Activated CD4-positive, alpha-beta memory T cell treated with anti-CD3 and anti-CD28 coated beads for 36 hours (primary cell): Measurements from ENCODE around the gene SLC39A8. TPM values are rescaled to one million over a fixed set of nuclear protein-coding genes. Genes with fewer than 3 reads are reported as not detected.

ENCODE experiments used
- CTCF ChIA-PET: fragments of 350-600 bp; sonication (Branson Sonifier 250); formaldehyde crosslinking; loops from one replicate; lab custom pipeline; 2021; ENCODE audit warnings: antibody characterized with exemption, inconsistent platforms; lab: Charles Lee
- POLR2A ChIA-PET: fragments of 350-600 bp; sonication (Branson Sonifier 250); formaldehyde crosslinking; loops from one replicate; lab custom pipeline; 2021; ENCODE audit warnings: antibody characterized with exemption; lab: Charles Lee
- DNase-seq: peaks from one replicate; pipeline ENCODE4 v3.0.0-alpha.2; 2020
- H3K27ac Mint-ChIP-seq: one replicate; pipeline ENCODE4 v1.8.0; 2021; ENCODE audit warnings: mixed read lengths
- H3K27me3 Mint-ChIP-seq: one replicate; pipeline ENCODE4 v1.8.0; 2021; ENCODE audit warnings: mixed read lengths
- H3K36me3 Mint-ChIP-seq: one replicate; pipeline ENCODE4 v1.8.0; 2021; ENCODE audit warnings: mixed read lengths
- H3K4me1 Mint-ChIP-seq: one replicate; pipeline ENCODE4 v1.8.0; 2021; ENCODE audit warnings: low read depth, mixed read lengths
- H3K4me3 Mint-ChIP-seq: one replicate; pipeline ENCODE4 v1.8.0; 2021; ENCODE audit warnings: mild to moderate bottlenecking, mixed read lengths
- H3K9me3 Mint-ChIP-seq: one replicate; pipeline ENCODE4 v1.8.0; 2021; ENCODE audit warnings: mixed read lengths
- intact Hi-C: fragments of 100-400 bp; cut with micrococcal nuclease; formaldehyde crosslinking; loops from one replicate; pipeline ENCODE4 v1.15.1; 2023
- total RNA-seq, 2 experiments: library from RNA; stranded (reverse); gene quantifications; one replicate each; pipeline ENCODE4 v1.2.3, GENCODE V29; 2021

SLC39A8 gene
- total RNA-seq, 2 experiments from 2014 or later: 64.6 to 66.9 TPM

DNA sequence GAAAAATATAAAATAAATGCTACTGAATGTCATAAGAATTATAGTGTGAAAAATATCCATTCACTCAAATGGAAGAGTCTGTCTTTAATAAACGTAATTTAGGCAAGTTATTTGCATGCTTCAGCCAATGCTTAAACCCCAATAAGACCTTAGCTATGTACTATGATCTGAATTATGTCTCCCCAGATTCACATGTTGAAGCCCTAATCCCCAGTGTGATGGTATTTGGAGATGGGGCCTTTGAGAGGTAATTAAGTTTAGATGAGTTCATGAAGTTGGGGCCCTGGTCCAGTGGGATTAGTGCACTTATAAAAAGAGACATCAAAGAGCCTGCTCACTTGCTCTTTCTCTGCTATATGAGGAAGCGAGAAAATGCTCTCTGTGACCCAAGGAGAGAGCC is 28.7 kb downstream of the SLC39A8 start:
- no peak for DNase-seq
- Mint-ChIP-seq H3K4me1 (peaks cover 16% of the 10 kb centered on the region), H3K27ac (no peak overlapping the region), H3K9me3 (no peaks in the 10 kb centered on the region), H3K36me3 (peaks cover 22% of the 10 kb centered on the region), H3K4me3 (no peak overlapping the region), H3K27me3 (no peaks in the 10 kb centered on the region)
- intact Hi-C loops: no loop called here
- ChIA-PET CTCF (no interaction called here), POLR2A (no interaction called here)

DNA sequence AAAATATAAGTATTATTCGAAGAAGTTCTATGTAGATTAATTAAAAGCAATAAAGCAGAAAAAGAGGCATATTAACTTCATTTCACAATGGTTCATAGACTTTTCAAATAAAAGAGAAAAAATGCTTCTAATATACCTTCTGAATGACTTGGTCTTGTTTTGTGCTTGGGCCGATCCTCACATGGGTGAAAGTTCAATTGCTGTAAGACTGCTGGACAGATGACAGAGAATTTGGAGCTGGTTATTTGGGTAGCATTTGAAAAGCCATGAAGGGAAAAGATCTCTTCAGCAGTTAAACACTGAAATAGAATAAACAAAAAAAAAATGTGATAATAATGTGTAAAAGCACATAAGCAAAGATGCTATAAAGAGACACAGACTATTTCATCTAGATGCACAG is 29.8 kb downstream of the SLC39A8 start:
- Mint-ChIP-seq H3K4me3 (no peak overlapping the region), H3K36me3 (peaks cover 23% of the 10 kb centered on the region), H3K9me3 (no peaks in the 10 kb centered on the region), H3K4me1 (peaks cover 7% of the 10 kb centered on the region), H3K27ac (no peak overlapping the region), H3K27me3 (no peaks in the 10 kb centered on the region)
- intact Hi-C loops: no loop called here
- CTCF ChIA-PET: no interaction called here
- POLR2A ChIA-PET: no interaction called here
- no peak for DNase-seq

DNA sequence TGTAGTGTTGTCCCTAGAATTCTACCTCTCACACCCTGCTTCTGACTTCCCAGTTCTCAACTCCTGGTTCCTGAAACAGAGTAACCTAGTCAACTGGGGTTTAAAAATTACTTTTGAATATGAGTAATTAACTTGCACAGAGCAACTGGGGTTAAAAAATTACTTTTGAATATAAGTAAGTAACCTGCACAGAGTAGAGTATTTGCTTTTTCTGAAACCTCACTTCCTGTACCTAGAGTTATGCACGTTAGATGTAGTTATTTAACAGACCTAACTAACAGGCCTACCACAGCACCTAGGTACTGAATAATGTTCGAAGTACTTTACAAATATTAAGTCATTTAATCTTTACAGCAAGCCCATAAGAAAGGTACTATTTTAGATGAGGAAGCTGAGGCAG is 32.9 kb downstream of the SLC39A8 start:
- intact Hi-C loops: no loop called here
- CTCF ChIA-PET: no interaction called here
- DNase-seq: no peak
- POLR2A ChIA-PET: no interaction called here
- peaks cover 17% of the 10 kb centered on the region for H3K4me1 Mint-ChIP-seq
- H3K9me3 Mint-ChIP-seq: no peaks in the 10 kb centered on the region
- no peak overlapping the region for H3K4me3 Mint-ChIP-seq
- H3K27ac Mint-ChIP-seq: no peak overlapping the region
- H3K36me3 Mint-ChIP-seq: peaks cover 24% of the 10 kb centered on the region
- H3K27me3 Mint-ChIP-seq: no peaks in the 10 kb centered on the region

DNA sequence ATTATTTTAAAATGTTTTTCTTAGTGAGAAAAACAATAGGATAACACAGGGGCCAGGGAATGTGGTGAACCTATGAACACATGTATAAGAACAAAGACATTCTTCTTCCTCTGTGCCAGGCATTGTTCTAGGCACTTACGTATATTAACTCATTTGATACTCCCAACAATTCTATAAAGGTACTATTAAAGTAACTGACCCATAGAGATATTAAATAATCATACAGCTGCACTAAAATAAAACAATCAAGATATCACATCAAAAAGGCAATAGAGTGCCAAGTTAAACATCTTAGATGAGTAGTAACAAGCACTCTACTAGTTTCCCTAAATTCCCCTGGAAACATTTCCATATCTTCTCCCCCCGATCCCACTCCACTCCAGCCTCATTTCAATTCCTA is 33.4 kb downstream of the SLC39A8 start:
- Mint-ChIP-seq H3K36me3 (peaks cover 19% of the 10 kb centered on the region), H3K4me1 (peaks cover 17% of the 10 kb centered on the region), H3K4me3 (no peak overlapping the region), H3K27me3 (no peaks in the 10 kb centered on the region), H3K27ac (no peak overlapping the region), H3K9me3 (no peaks in the 10 kb centered on the region)
- CTCF ChIA-PET: interaction anchor here (0.8 kb wide), 1 partner anchor 9 kb away, joined by 5 read pairs; no protein-coding TSS in a partner anchor
- intact Hi-C loops: no loop called here
- POLR2A ChIA-PET: no interaction called here
- no peak for DNase-seq

DNA sequence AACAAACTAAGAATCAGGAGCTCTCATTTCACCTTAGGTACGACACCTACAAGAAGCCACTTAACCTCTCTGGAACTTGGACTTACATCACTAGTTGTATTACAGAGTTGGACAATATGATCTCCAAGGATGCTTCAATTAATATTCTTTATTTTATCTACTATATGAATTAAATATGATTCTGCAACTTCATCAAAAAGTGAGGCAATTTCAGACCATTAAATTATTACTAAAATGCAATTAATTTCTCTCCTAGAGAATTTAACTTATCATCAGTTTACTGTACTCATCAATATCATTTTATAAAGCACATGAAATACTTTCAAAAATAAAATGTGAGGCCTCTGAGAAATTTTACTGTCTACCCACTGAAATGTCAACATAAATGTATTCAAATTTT is 33.9 kb downstream of the SLC39A8 start:
- H3K9me3 Mint-ChIP-seq: no peaks in the 10 kb centered on the region
- H3K4me1 Mint-ChIP-seq: peaks cover 17% of the 10 kb centered on the region
- peaks cover 19% of the 10 kb centered on the region for H3K36me3 Mint-ChIP-seq
- H3K4me3 Mint-ChIP-seq: no peak overlapping the region
- intact Hi-C loops: no loop called here
- H3K27me3 Mint-ChIP-seq: no peaks in the 10 kb centered on the region
- ChIA-PET CTCF (interaction anchor here (0.8 kb wide), 1 partner anchor 9 kb away, joined by 5 read pairs; no protein-coding TSS in a partner anchor), POLR2A (no interaction called here)
- DNase-seq: no peak
- no peak overlapping the region for H3K27ac Mint-ChIP-seq

DNA sequence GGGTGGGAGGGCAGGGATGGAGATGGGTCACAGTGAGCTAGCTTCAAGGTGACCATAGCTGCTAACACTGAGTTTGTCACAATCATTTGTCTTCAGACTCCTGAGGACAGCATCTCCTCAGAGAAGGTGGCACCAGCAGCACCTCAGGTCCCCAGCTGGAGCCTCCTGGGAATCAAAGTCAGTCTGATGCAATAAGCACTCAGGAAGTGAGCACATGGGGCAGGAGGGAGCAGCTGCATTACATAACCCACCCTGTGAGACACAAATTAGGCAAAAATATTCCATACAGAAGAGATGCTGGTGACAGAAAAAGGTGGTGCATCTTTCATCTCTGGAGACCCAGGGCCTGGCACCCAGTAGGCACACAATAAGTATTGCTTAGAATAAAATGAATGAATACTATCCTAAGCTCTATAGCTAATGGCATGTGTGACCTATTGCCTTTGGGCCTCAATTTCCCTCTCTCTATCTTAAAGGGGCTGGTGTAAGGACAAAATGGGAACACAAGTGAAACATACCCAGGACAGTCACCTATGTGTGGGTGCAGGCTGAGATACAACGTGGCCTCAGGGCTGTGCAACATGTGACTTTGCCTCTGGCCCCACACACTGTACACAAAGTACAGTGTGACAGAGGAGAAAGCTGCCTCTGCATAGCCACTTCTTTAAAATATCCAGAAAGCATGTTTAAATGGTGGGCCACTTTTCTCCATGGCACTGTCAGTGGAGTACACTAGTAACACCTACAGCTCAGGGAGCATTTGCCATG is 37.1 kb downstream of the SLC39A8 start:
- Mint-ChIP-seq H3K9me3 (no peaks in the 10 kb centered on the region), H3K27me3 (no peaks in the 10 kb centered on the region), H3K36me3 (peaks cover 18% of the 10 kb centered on the region), H3K4me1 (peaks cover 10% of the 10 kb centered on the region), H3K27ac (no peak overlapping the region), H3K4me3 (no peak overlapping the region)
- CTCF ChIA-PET: interaction anchor here (1.8 kb wide), 1 partner anchor 8 kb away, joined by 5 read pairs; no protein-coding TSS in a partner anchor
- DNase-seq: no peak
- intact Hi-C loops: no loop called here
- POLR2A ChIA-PET: no interaction called here

DNA sequence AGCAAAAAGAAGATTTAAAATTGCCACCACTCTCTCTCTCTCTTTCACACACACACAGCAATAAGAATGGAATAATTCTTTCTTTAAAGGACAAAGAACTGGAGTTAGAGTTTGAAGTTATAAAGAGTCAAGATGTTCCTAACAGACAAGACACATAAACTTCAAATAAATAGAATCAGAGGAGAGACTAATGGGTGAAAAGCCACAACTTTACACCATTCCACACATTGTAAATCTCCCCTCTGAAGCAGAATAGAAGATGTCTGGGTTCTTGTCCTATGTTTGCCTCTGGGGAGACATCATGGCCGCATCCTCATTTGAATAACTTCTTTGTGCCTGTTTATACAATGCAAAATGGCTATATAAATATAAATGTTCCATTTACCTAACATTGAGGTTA is 39.6 kb downstream of the SLC39A8 start:
- H3K27ac Mint-ChIP-seq: no peak overlapping the region
- ChIA-PET POLR2A (no interaction called here), CTCF (no interaction called here)
- peaks cover 18% of the 10 kb centered on the region for H3K36me3 Mint-ChIP-seq
- DNase-seq: no peak
- no peaks in the 10 kb centered on the region for H3K27me3 Mint-ChIP-seq
- peaks cover 10% of the 10 kb centered on the region for H3K4me1 Mint-ChIP-seq
- intact Hi-C loops: no loop called here
- H3K4me3 Mint-ChIP-seq: no peak overlapping the region
- no peaks in the 10 kb centered on the region for H3K9me3 Mint-ChIP-seq

DNA sequence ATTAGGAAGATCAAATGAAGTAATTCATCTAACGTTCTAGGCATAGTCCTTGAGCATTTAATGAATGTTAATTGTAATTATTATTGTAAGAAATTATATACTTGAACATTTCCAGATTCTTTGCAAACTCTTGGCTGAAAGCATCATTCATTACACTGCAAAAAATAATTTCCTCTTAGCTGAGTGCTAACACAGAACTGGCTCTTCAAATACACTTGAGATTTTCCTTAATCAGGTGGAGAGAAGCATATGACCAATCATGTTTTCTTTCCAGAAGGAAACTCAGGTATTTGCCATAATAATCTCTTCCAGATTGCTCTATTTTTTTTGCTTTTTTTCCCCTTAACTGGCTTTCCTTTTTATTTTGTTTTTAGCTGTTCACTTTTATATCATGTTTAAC is 42.5 kb downstream of the SLC39A8 start:
- Mint-ChIP-seq H3K27ac (no peak overlapping the region), H3K4me1 (peaks cover 3% of the 10 kb centered on the region), H3K9me3 (no peaks in the 10 kb centered on the region), H3K27me3 (no peaks in the 10 kb centered on the region), H3K4me3 (no peak overlapping the region), H3K36me3 (peaks cover 18% of the 10 kb centered on the region)
- ChIA-PET POLR2A (no interaction called here), CTCF (interaction anchor here (1.5 kb wide), 1 partner anchor 9 kb away, joined by 5 read pairs; no protein-coding TSS in a partner anchor)
- DNase-seq: no peak
- intact Hi-C loops: no loop called here

DNA sequence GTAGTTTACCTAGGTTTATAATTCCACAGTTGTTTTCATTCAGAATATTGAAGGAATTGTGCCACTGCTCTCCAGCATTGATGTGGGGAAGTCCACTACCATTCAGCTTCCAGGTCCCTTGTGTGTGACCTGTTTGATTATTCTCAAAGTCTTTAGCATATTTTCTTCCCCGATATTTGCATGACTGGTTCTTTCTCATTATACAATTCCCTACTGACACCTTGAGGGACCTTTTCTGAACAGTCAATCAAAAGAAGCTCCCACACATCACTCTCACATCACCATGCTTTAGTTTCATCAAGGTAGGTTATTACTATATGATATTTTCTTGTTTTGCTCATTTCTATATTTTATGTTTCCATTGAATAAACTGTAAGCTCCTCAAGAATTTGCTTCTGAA is 44.1 kb downstream of the SLC39A8 start:
- no peaks in the 10 kb centered on the region for H3K9me3 Mint-ChIP-seq
- H3K27ac Mint-ChIP-seq: no peak overlapping the region
- no peak overlapping the region for H3K4me3 Mint-ChIP-seq
- no peaks in the 10 kb centered on the region for H3K27me3 Mint-ChIP-seq
- peaks cover 1% of the 10 kb centered on the region for H3K4me1 Mint-ChIP-seq
- DNase-seq: no peak
- intact Hi-C loops: no loop called here
- CTCF ChIA-PET: no interaction called here
- POLR2A ChIA-PET: no interaction called here
- H3K36me3 Mint-ChIP-seq: peaks cover 28% of the 10 kb centered on the region

DNA sequence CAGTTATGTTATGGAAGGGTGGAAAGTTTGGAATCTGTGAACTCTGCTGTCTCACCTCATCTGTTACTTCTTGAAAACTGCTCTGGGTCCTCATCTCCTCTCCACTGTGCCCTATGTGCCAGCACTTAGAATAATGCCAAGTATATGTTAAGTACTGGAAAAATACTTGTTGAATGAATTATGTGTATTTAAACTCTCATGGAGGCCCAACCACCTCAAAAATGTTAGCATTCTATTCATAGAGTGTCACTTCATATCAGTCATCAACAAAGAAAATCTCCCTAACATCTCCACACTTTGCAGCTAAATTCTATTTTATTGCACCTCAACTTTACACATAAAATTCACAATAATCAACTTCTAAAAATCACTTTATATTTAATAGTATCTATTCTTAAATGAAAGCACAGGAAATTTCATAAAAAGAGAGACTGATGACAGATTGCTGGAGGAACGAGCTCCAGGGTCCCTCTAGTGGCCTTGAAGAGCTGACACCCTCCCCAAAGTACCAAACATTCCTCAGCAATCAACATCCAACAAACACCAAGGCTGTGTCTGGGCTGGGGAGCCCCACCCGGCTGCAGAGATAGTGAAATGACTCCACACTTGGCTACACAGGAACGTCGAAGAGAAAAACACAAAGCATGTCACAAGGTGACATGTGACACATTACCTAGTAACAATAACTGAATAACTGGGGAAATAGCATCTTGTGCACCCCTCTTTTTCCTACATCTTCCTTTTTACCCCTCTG is 45.8 kb downstream of the SLC39A8 start:
- Mint-ChIP-seq H3K4me3 (no peak overlapping the region), H3K27ac (no peak overlapping the region), H3K27me3 (no peaks in the 10 kb centered on the region), H3K9me3 (no peaks in the 10 kb centered on the region), H3K36me3 (peaks cover 29% of the 10 kb centered on the region), H3K4me1 (peaks cover 1% of the 10 kb centered on the region)
- POLR2A ChIA-PET: no interaction called here
- CTCF ChIA-PET: interaction anchor here (0.7 to 1.6 kb wide), 10 partner anchors 8 to 1130 kb away, joined by 3 to 7 read pairs (median 3); no protein-coding TSS in a partner anchor
- DNase-seq: peak; percentile 31
- intact Hi-C loops: no loop called here

DNA sequence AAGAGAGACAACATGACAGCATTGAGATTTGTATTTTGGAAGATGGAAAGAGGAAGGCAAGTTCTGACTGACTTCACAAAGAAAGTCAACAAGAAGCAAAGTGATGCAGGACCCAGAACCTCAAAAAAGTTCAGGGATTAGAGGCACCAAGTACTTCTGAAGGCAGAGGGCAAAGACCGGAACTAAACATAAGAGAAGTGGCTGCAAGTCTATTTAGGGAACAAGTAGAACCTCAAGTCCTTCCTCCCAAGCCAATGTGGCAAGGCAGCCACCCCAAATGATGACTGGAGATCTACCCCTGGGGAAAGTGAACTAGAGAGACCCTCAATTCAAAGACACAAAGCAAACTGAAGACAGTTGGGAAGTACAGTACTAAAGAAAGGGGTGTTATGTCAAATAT is 46.6 kb downstream of the SLC39A8 start:
- H3K36me3 Mint-ChIP-seq: peaks cover 26% of the 10 kb centered on the region
- no peaks in the 10 kb centered on the region for H3K27me3 Mint-ChIP-seq
- intact Hi-C loops: no loop called here
- H3K27ac Mint-ChIP-seq: no peak overlapping the region
- ChIA-PET CTCF (no interaction called here), POLR2A (no interaction called here)
- no peaks in the 10 kb centered on the region for H3K9me3 Mint-ChIP-seq
- peaks cover 1% of the 10 kb centered on the region for H3K4me1 Mint-ChIP-seq
- no peak overlapping the region for H3K4me3 Mint-ChIP-seq
- DNase-seq: no peak

DNA sequence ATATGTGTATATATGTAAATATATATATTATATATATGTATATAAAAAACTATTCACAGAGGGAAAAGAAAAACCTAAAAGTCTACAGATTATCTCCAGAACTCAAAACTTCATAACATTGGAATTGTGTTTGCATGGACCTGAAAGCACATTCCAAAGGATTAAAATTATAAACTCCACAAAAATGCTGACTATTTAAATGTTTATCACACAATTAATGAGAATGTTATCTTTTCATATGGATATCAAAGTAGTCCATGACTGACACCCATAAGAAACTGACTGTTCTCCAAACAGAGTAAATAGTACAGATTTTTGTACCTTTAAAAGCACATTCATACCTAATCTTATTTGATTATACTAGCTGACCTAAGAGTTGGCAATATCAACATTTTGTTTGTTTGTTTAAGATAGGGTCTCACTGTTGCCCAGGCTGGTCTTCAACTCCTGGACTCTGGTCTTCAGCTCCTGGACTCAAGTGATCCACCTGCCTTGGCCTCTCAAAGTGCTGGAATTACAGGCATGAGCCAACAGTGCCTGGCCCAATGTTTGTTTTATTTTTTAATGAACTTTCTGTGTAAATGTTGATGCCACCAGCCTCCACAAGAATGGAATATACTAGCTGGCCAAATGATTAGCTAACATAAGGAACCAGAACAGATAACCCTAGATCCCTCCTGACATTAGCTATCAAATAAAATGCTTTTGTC is 50.0 kb downstream of the SLC39A8 start:
- CTCF ChIA-PET: no interaction called here
- H3K4me1 Mint-ChIP-seq: peaks cover 1% of the 10 kb centered on the region
- H3K36me3 Mint-ChIP-seq: peaks cover 33% of the 10 kb centered on the region
- no peaks in the 10 kb centered on the region for H3K9me3 Mint-ChIP-seq
- no peaks in the 10 kb centered on the region for H3K27me3 Mint-ChIP-seq
- no peak overlapping the region for H3K4me3 Mint-ChIP-seq
- intact Hi-C loops: no loop called here
- no peak overlapping the region for H3K27ac Mint-ChIP-seq
- no peak for DNase-seq
- POLR2A ChIA-PET: no interaction called here
